ENCODE results near the gene FMNL2.
A peak's percentile ranks its signal among the peaks of the same experiment; 100 is the strongest.

Gene FMNL2

DNA sequence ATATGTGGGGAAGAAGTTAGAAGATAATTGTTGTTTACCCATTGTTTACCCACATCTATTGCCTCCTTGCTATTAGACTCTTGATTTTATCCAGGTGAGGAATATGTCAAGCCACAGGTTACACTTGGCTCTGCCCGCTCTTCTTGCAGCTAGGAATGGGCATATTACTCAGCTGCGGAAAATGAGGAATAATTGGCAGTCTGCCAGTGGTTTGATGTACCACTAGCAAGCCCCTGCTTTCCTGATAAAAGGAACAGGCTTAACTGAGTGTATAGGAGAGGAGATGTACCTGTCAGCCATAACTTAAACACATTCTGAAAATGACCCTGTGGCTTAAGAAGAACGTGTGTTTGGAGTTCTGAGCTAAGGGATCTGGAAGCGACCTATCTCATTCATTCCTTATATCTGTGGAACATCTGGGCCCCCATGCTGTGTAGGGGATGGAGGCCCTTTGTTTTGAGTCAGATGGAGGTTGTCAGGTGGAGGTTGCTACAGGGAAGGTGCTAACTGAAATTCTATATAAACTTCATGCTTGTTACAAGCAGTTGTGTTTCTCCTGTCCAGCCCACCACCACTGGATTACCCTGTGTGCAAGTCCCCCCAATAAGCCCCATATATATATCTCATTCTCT lies 4.6 kb upstream of the FMNL2 start:
- peaks cover 3% of the 10 kb centered on the region for H3K4me1 Mint-ChIP-seq
- no peaks in the 10 kb centered on the region for H3K36me3 Mint-ChIP-seq
- H3K27ac Mint-ChIP-seq, result no peak overlapping the region
- H3K4me3 Mint-ChIP-seq, result no peak overlapping the region
- peaks cover 26% of the 10 kb centered on the region for H3K27me3 Mint-ChIP-seq
- CTCF ChIA-PET, result interaction anchor here (2.7 kb wide), 1 partner anchor 155 kb away, joined by 7 read pairs; the partner anchor contains the start of gene STAM2
- no peaks in the 10 kb centered on the region for H3K9me3 Mint-ChIP-seq
- no peak for DNase-seq

DNA sequence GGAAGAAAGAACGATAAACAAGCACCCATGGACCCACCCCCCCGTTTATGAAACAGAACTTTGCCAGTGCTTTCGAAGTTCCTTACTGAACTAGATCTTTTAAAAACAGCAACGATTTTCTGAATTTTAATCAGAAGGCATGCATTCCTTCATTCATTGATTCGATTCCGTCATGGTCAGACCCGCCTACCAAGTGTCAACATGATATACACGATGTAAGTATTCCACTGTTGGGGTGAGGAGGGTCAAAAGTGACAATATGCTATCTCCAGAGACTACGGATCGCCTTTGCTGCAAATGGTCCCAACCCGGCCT lies 316 bp upstream of the FMNL2 start:
- no peak for DNase-seq
- H3K27ac Mint-ChIP-seq, result no peak overlapping the region
- CTCF ChIA-PET, result no interaction called here
- H3K36me3 Mint-ChIP-seq, result no peaks in the 10 kb centered on the region
- H3K4me1 Mint-ChIP-seq, result peaks cover 10% of the 10 kb centered on the region
- no peaks in the 10 kb centered on the region for H3K9me3 Mint-ChIP-seq
- H3K4me3 Mint-ChIP-seq, result peak overlapping the region; percentile 73
- H3K27me3 Mint-ChIP-seq, result peaks cover 50% of the 10 kb centered on the region

DNA sequence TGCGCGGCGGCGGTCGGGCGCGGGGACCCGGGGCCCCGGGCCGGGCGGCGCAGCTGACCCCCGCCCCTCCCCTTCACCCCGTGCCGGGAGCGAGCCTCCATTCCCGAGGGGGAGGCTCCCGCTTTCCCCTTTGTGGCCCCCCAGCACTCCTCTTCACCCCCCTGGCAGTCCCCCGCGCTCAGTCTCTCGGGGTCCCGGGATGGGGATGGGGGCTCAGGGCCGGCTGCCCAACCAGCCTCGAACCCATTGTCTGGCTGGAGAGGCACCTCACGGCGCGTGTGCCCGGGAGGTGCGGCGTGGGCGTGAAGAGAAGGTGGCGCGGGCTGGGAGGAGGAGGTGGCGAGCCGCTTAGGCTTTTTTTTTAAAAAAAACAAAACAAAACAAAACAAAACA lies 748 bp downstream of the FMNL2 start:
- H3K27ac Mint-ChIP-seq, result no peak overlapping the region
- peaks cover 10% of the 10 kb centered on the region for H3K4me1 Mint-ChIP-seq
- H3K9me3 Mint-ChIP-seq, result no peaks in the 10 kb centered on the region
- H3K36me3 Mint-ChIP-seq, result no peaks in the 10 kb centered on the region
- peaks cover 48% of the 10 kb centered on the region for H3K27me3 Mint-ChIP-seq
- CTCF ChIA-PET, result no interaction called here
- DNase-seq, result no peak
- H3K4me3 Mint-ChIP-seq, result peak overlapping the region; percentile 59

DNA sequence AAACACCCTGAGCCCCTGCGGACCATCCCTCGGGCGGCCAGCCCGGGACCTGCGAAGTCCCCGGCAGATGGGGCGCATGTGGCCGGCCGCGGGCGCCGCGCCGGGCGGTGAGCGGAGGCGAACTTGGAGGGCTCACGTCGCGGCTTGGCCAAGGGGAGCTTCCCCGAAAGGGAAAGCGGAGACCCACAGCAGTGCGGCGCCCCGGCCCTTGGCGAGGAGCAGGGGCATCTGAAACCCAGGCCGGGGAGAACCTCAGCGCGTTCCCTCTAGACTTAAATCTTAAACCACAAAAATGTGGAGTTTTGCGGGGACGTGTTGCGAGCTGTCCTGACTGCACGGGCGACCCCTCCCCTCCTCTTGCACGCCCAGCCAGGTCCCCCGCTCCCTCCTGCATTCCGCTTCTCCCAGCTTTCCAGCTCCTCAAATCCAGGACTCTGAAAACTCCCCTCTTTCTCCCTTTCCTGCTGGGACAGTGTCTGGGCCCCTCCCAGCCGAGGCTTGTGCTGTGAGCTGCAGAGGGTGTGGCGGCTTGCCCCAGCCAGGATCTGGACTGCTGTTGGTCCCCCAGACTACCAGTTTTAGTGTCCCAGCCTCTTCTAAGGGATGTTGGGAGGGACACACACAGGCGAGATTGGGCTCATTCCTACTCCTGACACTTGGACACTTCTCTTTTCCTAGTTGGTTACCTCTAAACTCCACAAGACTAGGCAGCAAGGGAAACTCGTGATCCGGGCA lies 1.3 kb downstream of the FMNL2 start:
- Mint-ChIP-seq H3K4me1 (peaks cover 10% of the 10 kb centered on the region), H3K36me3 (no peaks in the 10 kb centered on the region), H3K4me3 (peak overlapping the region; percentile 68), H3K27me3 (peaks cover 46% of the 10 kb centered on the region), H3K9me3 (no peaks in the 10 kb centered on the region), H3K27ac (no peak overlapping the region)
- CTCF ChIA-PET, result no interaction called here
- peak; percentile 23 for DNase-seq

DNA sequence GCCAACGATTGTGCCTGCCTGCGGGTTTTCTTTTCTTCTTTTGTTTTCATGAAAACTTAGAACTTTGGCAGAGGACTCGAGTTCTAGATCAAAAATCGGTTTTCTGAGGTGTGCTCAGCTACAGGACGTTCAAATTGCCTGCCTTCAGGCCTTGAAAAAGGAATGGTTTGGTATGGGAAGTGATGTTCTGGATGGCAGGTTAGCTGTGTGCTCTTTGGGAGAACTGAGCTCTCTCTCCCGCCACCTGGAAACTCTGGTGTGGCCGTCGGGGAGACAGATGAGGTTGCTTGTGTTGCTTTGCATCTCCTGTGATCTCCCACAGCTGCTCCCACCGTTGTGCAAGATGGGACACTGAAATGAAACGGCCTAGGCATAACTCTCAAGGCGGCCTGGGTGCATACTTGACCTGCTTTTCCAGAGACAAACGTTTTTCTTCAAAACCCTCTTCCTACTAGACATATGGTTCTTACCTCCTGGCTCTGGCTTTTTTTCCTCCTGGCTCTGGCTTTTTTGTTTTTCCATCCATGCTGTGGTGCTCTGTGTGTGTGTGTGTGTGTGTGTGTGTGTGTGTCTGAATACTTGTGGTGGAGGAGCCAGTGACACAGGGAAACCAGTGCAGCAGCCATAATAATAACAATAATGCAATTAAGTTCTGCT lies 2.0 kb downstream of the FMNL2 start:
- H3K9me3 Mint-ChIP-seq, result no peaks in the 10 kb centered on the region
- H3K4me3 Mint-ChIP-seq, result peak overlapping the region; percentile 68
- H3K27me3 Mint-ChIP-seq, result peaks cover 46% of the 10 kb centered on the region
- DNase-seq, result no peak
- H3K27ac Mint-ChIP-seq, result no peak overlapping the region
- CTCF ChIA-PET, result interaction anchor here (1.0 kb wide), 1 partner anchor 299 kb away, joined by 3 read pairs; no protein-coding TSS in a partner anchor
- no peaks in the 10 kb centered on the region for H3K36me3 Mint-ChIP-seq
- H3K4me1 Mint-ChIP-seq, result peaks cover 10% of the 10 kb centered on the region

DNA sequence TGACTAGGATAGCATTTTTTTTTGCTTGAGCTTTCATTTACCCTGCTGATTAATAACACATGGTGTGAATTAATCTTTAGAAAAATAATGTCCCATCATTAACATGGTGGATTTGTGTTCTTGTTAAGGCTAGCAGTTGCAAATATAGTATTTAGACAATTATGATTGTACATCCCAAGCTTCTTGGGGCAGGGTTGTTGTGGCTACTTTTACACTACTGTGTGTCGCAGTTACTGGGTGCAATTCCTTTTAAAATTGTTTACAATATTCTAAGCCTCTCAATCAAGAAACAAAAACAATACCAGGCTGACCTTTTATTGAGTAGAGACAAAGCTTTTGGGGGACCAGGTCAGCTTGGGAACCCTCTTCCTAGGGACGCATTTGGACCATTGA lies 2.5 kb downstream of the FMNL2 start:
- no peaks in the 10 kb centered on the region for H3K36me3 Mint-ChIP-seq
- no peaks in the 10 kb centered on the region for H3K9me3 Mint-ChIP-seq
- peak overlapping the region; percentile 68 for H3K4me3 Mint-ChIP-seq
- CTCF ChIA-PET, result interaction anchor here (1.0 kb wide), 1 partner anchor 298 kb away, joined by 3 read pairs; no protein-coding TSS in a partner anchor
- H3K27me3 Mint-ChIP-seq, result peaks cover 45% of the 10 kb centered on the region
- peaks cover 10% of the 10 kb centered on the region for H3K4me1 Mint-ChIP-seq
- H3K27ac Mint-ChIP-seq, result no peak overlapping the region
- no peak for DNase-seq

DNA sequence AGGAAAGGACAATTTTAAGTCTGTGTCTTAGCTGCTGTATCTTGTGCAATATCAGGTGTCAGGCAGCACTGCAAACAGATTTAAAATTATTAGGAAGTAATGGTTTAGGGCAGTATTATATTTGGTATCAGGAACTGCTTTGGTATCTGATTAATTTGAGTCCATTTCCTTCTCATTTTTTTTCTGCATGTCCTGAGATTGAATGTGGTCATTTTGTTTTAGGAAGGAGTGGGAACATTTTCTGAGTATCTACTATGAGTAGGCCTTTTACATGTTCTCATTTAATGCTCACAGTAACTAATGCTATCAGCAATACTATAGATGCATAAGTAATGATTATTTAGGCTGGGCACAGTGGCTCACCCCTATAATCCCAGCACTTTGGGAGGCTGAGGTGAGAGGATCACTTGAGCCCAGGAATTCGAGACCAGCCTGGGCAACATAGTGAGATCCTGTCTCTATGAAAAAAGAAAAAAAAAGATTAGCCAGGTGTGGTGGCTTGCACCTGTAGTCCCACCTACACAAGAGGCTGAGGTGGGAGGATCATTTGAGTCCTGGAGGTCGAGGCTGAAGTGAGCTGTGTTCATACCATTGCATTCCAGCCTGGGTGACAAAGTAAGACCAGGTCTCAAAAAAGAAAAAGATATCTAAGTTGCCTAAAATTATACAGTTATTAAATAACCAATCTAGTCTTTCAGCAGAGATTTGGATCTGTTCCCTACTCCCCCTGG lies 4.7 kb downstream of the FMNL2 start:
- Mint-ChIP-seq H3K4me1 (peaks cover 8% of the 10 kb centered on the region), H3K27me3 (peaks cover 33% of the 10 kb centered on the region), H3K36me3 (no peaks in the 10 kb centered on the region), H3K4me3 (no peak overlapping the region), H3K9me3 (no peaks in the 10 kb centered on the region), H3K27ac (no peak overlapping the region)
- no peak for DNase-seq
- CTCF ChIA-PET, result no interaction called here

DNA sequence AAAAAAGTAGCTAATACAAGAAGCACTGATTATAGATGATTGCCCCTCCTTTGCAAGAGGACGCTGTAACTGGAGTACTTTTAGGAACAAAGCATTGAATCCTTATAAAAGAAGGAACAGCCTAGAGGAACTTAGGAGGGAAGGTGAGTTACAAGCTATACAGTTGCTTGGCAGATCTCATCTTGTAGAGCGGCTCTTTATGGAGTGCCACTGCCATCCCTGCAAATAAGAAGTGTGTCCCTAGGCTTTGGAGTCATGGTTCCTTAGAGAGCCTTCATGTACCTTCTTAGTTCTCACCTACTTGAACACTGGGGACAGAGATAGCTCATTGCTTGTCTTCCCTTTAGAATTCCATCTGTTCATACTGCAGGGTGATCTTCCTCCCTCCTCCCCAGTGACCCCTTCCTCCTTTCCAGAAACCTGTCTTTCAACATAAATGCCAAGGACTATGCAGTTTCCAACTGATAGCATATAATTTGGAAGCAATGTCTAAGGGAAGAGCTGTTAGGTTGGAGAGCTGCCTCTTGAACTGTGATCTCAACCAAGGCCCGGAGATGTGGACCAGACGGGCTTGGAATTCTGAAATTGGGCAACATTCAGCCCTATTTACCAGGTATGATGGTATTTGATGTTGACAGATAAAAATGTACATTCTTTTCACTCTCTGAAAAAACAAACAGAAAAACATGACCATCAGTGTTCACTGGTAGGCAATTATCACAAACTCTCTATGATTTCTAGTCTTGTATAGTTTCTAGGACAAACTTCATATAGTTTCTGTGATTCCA lies 7.5 kb downstream of the FMNL2 start:
- peaks cover 6% of the 10 kb centered on the region for H3K27me3 Mint-ChIP-seq
- no peaks in the 10 kb centered on the region for H3K4me1 Mint-ChIP-seq
- H3K9me3 Mint-ChIP-seq, result no peaks in the 10 kb centered on the region
- no peak overlapping the region for H3K4me3 Mint-ChIP-seq
- H3K36me3 Mint-ChIP-seq, result no peaks in the 10 kb centered on the region
- CTCF ChIA-PET, result no interaction called here
- DNase-seq, result no peak
- no peak overlapping the region for H3K27ac Mint-ChIP-seq

DNA sequence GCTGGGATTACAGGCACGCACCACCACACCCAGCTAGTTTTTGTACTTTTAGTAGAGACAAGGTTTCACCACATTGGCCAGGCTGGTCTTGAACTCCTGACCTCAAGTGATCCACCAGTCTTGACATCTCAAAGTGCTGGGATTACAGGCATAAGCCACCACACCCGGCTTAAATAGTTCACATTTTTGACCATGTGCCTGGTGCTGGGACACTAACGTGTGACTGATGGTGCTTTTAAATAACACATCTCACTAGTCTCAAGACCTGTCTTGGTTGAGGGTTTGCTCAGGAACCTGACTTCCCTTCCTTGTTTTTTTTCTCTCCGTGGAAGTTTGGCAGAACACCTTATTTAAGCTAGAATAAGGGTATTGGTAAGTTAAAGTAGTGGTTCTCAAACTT lies 8.5 kb downstream of the FMNL2 start:
- Mint-ChIP-seq H3K9me3 (no peaks in the 10 kb centered on the region), H3K4me3 (no peak overlapping the region), H3K27me3 (no peaks in the 10 kb centered on the region), H3K36me3 (no peaks in the 10 kb centered on the region), H3K27ac (no peak overlapping the region), H3K4me1 (no peaks in the 10 kb centered on the region)
- DNase-seq, result no peak
- CTCF ChIA-PET, result no interaction called here

DNA sequence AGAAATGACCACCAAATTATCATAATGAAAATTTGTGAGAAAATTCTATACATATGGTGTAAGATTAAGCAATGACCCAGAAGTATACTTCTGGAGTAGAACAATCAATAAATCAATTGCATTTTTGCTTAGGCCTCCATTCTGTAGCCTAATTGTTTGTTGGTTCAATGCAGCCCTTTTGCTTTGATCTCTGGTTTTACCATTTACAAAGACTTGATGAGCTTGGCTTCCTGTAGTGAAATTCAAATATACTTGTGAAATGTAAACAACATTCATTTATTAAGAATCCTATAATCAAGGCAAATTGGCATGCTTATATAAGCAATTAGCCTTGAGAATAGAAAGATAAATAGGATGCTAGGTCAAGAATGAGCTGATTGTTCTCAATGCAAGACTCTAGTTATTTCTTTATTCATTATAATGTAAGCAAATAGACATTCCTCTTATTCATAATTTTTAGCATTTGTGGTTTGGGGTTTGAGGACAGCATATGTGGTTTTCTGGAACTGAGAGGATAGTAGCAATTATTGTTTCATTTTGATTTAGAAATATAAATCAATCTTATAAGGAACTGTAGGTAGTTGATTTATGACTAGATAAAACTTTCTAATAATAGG lies 9.7 kb downstream of the FMNL2 start:
- CTCF ChIA-PET, result no interaction called here
- no peak for DNase-seq
- Mint-ChIP-seq H3K4me3 (no peak overlapping the region), H3K36me3 (no peaks in the 10 kb centered on the region), H3K4me1 (no peaks in the 10 kb centered on the region), H3K9me3 (no peaks in the 10 kb centered on the region), H3K27ac (no peak overlapping the region), H3K27me3 (no peaks in the 10 kb centered on the region)

DNA sequence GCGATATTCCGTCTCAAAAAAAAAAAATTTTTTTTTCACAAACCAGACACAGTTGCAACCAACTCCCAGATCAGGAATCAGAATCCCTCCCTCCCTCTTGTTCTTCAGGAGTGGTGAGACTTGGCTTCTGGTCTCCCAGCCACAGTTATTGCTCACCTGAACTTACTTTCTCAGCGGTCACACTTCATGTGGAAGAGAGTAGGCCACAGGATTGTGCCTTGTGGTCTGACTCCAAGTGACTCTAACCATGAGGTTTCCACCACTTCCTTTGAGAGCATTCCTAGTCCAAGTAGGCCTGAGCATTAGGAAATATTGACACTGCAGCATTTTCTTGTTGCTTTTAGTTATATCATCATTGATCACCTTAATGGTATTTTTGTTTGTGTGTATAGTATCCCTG lies 12.1 kb downstream of the FMNL2 start:
- H3K4me3 Mint-ChIP-seq, result no peak overlapping the region
- H3K9me3 Mint-ChIP-seq, result no peaks in the 10 kb centered on the region
- no peak for DNase-seq
- H3K27ac Mint-ChIP-seq, result no peak overlapping the region
- CTCF ChIA-PET, result no interaction called here
- H3K27me3 Mint-ChIP-seq, result no peaks in the 10 kb centered on the region
- H3K4me1 Mint-ChIP-seq, result no peaks in the 10 kb centered on the region
- no peaks in the 10 kb centered on the region for H3K36me3 Mint-ChIP-seq

DNA sequence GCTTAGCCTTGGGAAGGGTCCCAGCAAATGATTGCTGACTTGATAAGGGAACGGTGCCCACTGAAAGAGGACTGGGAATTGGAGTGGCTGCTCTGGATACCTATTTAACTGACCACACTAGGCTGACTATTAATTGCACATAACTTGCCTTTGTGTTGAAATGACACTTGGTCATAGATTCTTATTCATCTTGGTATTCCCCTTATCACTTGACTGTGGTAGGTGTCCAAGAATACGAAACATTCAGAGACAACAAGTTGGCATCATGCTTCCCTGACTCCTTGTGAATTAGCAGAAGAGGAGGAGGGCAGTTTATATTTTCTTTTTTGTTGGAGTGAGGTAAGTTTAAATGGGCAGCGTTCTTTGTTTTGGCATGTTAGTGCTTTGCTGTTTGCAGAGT lies 13.4 kb downstream of the FMNL2 start:
- no peak overlapping the region for H3K4me3 Mint-ChIP-seq
- no peaks in the 10 kb centered on the region for H3K36me3 Mint-ChIP-seq
- no peak overlapping the region for H3K27ac Mint-ChIP-seq
- H3K4me1 Mint-ChIP-seq, result no peaks in the 10 kb centered on the region
- no peak for DNase-seq
- no peaks in the 10 kb centered on the region for H3K9me3 Mint-ChIP-seq
- H3K27me3 Mint-ChIP-seq, result no peaks in the 10 kb centered on the region
- CTCF ChIA-PET, result no interaction called here

DNA sequence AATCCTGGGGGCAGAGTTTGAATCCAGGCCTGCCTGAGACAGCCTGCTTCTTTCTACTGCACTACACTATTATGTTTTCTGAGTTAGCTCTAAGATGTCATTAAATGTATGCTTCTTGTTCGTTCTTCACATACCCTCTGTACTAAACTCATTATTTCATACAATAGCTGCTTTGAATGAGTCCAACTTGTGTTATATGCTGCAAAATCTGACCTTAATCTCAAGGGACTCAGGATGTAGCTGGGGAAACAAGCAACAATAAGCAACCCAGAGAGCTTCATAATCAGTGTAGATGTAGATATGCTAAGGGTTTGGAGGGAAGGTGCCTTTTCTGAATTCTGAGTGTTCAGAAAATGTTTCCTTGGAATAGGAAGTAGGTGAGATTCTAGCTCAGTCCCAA lies 14.4 kb downstream of the FMNL2 start:
- CTCF ChIA-PET, result no interaction called here
- no peaks in the 10 kb centered on the region for H3K27me3 Mint-ChIP-seq
- DNase-seq, result no peak
- no peaks in the 10 kb centered on the region for H3K9me3 Mint-ChIP-seq
- H3K36me3 Mint-ChIP-seq, result no peaks in the 10 kb centered on the region
- no peak overlapping the region for H3K4me3 Mint-ChIP-seq
- no peaks in the 10 kb centered on the region for H3K4me1 Mint-ChIP-seq
- no peak overlapping the region for H3K27ac Mint-ChIP-seq

Data from activated naive CD4-positive, alpha-beta T cell treated with anti-CD3 and anti-CD28 coated beads, Interleukin-2, amount 10 ng/mL, durations not matched to agents 7 days and 5 days (primary cell).